Duodenal mucosa (tissue), 2 donors: ENCODE results near the gene C18orf63.
"Not testable (repeated sequence)": the region's sequence is repeated elsewhere in the genome, so short reads cannot be mapped to it uniquely, and the experiment has no call there.

Source experiments
- H3K27ac ChIP-seq: one replicate; pipeline ENCODE4 v1.7.0; 2013; ENCODE audit warnings: low read depth, low read length
- H3K27me3 ChIP-seq, 2 donors: one replicate each; pipeline ENCODE4 v1.7.0; 2013; ENCODE audit warnings: low read length in 2 of 2, control low read depth in 1 of 2; ENCODE audit not compliant: insufficient read depth in 2 of 2, control insufficient read depth in 1 of 2
- H3K36me3 ChIP-seq, 2 donors: one replicate each; pipeline ENCODE4 v1.7.0; 2013; ENCODE audit warnings: low read length in 2 of 2, control low read depth in 1 of 2; ENCODE audit not compliant: insufficient read depth in 2 of 2, control insufficient read depth in 1 of 2
- H3K4me1 ChIP-seq, 2 donors: one replicate each; pipeline ENCODE4 v1.7.0; 2013; ENCODE audit warnings: low read length in 2 of 2, control low read depth in 1 of 2; ENCODE audit not compliant: insufficient read depth in 2 of 2, control insufficient read depth in 1 of 2
- H3K4me3 ChIP-seq, 2 donors: one replicate each; pipeline ENCODE4 v1.7.0; 2013; ENCODE audit warnings: low read length in 2 of 2, low read depth in 1 of 2
- H3K9ac ChIP-seq, 2 donors: one replicate each; pipeline ENCODE4 v1.7.0; 2013; ENCODE audit warnings: low read length in 2 of 2, low read depth in 1 of 2
- H3K9me3 ChIP-seq, 2 donors: one replicate each; pipeline ENCODE4 v1.7.0; 2013; ENCODE audit warnings: low read length in 2 of 2, control low read depth in 1 of 2; ENCODE audit not compliant: control insufficient read depth in 1 of 2

The C18orf63 gene

DNA sequence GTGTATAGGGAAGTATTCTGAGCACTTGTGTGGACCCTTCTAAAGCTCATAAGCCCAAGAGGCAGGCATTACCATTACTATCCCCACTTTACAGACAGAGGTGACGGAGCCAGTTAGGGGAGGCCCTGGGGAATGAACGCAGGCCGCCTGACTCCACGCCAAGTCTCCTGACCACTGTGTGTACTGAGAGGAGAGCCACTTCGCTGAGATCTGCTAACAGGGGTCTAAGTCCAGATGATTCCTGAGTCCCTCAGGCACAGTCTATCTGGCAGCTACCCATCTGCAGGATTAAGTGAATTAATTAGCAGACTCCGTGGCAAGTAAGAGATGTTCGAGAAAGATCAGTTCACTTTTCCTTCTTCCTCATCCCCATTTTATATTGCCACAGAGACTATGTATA, 37.6 kb upstream of the C18orf63 start:
- no peak overlapping the region for H3K27ac ChIP-seq
- no peaks in the 10 kb centered on the region for H3K9me3 ChIP-seq
- peaks cover 31 to 50% of the 10 kb centered on the region in 2 donors for H3K4me1 ChIP-seq
- no peak overlapping the region for H3K9ac ChIP-seq
- peaks cover 5 to 18% of the 10 kb centered on the region in 2 donors for H3K36me3 ChIP-seq
- peak overlapping the region in 1 of 2 donors; percentile 13 for H3K4me3 ChIP-seq
- no peaks in the 10 kb centered on the region for H3K27me3 ChIP-seq

- H3K27me3 ChIP-seq, result no peaks in the 10 kb centered on the region
- H3K36me3 ChIP-seq, result peaks cover 0 to 22% of the 10 kb centered on the region in 2 donors
- no peak overlapping the region for H3K4me3 ChIP-seq
- H3K9me3 ChIP-seq, result no peaks in the 10 kb centered on the region
- H3K4me1 ChIP-seq, result peaks cover 39 to 57% of the 10 kb centered on the region in 2 donors
- H3K9ac ChIP-seq, result no peak overlapping the region
- H3K27ac ChIP-seq, result no peak overlapping the region
Measured at GRCh38 chr18:74278983-74279382, 36.7 kb upstream of the C18orf63 start.

DNA sequence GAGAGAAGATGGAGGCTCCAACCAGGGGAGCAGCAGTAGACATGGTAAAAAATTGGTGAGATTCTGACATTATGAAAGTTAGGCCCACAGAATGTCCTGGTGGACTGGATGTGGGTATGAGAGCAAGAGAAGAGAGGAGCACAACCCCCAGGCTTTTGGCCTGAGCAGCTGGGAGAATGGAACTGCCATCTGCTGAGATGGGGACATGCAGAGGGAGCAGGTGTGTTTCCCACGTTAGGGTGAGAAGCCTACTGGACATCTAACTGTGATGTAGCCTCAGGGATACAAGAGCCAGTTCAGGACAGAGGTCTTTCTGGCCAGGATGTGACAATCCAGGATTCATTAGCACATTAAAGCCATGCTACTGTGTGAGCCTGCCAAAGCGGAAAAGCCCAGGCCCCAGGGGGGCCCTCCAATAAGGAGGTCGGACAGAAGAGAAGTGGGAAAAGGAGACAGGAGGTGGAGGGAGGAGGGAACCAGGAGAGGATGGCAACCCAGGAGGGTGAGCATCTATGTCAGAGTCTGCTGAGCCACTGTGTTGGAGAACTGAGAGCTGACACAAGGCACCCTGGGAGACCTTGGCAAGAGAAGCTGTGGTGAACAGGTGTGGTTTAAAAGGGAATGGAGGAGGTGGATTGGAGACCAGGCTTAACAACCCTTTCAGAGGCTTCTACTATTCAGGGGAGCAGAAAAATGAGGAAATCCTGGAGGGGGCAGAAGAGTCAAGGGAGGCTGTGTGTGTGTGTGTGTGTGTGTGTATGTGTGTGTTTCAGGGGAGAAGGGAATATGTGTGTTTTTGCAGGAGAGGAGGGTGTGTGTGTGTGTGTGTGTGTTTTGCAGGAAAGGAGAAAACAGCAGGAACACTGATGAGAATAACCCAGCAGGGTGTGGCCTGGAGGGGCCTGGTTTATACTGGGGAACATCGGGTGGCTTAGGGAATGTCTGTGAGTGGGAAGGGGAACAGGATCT, 34.3 kb upstream of the C18orf63 start:
- H3K4me3 ChIP-seq, result peak overlapping the region in 1 of 2 donors; percentile 39
- H3K9ac ChIP-seq, result peak overlapping the region in 1 of 2 donors; percentile 39
- H3K27me3 ChIP-seq, result no peaks in the 10 kb centered on the region
- H3K36me3 ChIP-seq, result peaks cover 0 to 22% of the 10 kb centered on the region in 2 donors
- no peaks in the 10 kb centered on the region for H3K9me3 ChIP-seq
- H3K4me1 ChIP-seq, result peaks cover 55 to 68% of the 10 kb centered on the region in 2 donors
- no peak overlapping the region for H3K27ac ChIP-seq

GRCh38 chr18:74281980-74282754, 33.5 kb upstream of the C18orf63 start:
- Histone ChIP-seq H3K9me3 (no peaks in the 10 kb centered on the region), H3K9ac (peak overlapping the region; percentile 39 to 44), H3K4me3 (peak overlapping the region; percentile 34 to 39), H3K4me1 (peaks cover 55 to 60% of the 10 kb centered on the region in 2 donors), H3K36me3 (peaks cover 0 to 21% of the 10 kb centered on the region in 2 donors), H3K27me3 (no peaks in the 10 kb centered on the region), H3K27ac (no peak overlapping the region)

DNA sequence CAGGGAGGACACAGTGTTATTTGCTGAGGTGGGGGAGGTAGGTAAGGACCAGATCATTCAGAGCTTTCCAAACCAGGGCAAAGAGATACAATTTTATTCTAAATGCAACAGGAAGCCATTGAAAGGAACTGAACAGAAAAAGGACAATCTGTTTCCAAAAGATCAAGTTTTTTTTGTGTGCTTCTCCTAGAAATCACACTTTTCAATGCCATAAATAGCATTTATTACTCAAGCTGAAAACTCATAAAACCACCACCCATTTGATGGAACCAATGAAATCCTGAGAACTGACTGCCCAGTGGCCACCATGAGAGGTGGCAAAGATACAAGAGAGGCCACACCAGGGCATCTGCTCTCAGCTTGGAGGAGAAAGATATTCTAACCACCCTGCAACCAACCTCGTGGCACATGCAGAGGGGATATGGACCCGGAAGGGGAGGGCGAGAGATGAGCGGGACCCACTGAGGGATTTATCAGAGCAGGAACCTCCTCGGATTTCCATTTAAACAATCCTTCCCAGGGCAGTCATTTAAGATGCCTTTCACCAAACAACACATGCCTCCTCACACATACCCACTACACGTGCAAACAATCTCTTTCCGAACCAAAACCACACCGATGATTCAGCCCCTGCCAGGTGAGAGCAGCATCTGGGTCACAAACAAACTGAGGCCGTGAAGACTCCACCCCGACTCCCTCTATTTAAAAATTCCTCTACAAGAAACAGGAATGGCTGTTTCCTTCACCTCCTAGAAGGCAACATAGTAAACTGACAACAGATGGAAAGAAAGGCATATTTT, 32.7 kb upstream of the C18orf63 start:
- Histone ChIP-seq H3K9ac (peak overlapping the region; percentile 26 to 44), H3K27ac (no peak overlapping the region), H3K36me3 (peaks cover 0 to 15% of the 10 kb centered on the region in 2 donors), H3K4me1 (peaks cover 58% of the 10 kb centered on the region in 2 donors), H3K4me3 (peak overlapping the region; percentile 34 to 41), H3K9me3 (no peaks in the 10 kb centered on the region), H3K27me3 (no peaks in the 10 kb centered on the region)

GRCh38 chr18:74283646-74284045, 32.0 kb upstream of the C18orf63 start:
- Histone ChIP-seq H3K4me1 (peaks cover 58 to 59% of the 10 kb centered on the region in 2 donors), H3K27me3 (no peaks in the 10 kb centered on the region), H3K9me3 (no peaks in the 10 kb centered on the region), H3K36me3 (peaks cover 0 to 15% of the 10 kb centered on the region in 2 donors), H3K9ac (peak overlapping the region in 1 of 2 donors; percentile 26), H3K27ac (no peak overlapping the region), H3K4me3 (peak overlapping the region; percentile 23 to 41)

DNA sequence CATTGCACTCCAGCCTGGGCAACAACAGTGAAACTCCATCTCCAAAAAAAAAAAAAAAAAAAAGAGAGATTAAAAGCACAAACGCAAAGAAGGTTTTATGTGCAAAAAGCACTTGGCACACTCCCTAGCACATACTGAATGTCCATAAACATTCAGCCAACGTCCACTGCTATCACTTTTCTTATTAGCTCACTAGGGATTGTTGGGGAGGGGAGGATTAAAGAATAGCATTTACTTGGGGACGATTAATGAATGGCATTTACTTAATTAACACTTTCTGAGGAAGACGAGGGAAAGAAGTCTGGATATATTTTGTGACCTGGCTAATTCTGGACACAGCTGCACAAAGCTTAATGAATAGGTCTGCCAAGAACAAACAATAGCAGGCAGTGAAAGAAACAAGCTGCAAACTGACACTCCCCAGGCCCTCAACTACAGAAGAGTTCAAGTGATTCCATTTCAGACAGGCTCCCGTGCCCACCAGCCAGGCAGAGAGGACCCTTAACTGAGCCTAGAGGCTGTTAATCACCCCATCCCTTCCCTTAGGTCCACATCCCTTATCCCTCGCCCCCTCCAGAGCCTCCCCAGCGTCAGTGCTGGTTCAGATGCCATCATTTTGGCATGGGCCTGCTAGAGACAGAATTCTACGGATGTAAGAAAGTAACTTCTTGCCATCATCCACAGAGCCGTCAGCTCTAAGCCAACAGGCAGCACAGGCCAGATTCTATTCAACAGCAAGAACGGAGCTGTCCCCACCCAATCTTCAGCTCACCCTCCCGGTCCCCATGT, 31.3 kb upstream of the C18orf63 start:
- H3K9me3 ChIP-seq, result no peaks in the 10 kb centered on the region
- no peaks in the 10 kb centered on the region for H3K27me3 ChIP-seq
- peaks cover 60 to 61% of the 10 kb centered on the region in 2 donors for H3K4me1 ChIP-seq
- peaks cover 0 to 13% of the 10 kb centered on the region in 2 donors for H3K36me3 ChIP-seq
- peak overlapping the region; percentile 6 to 15 for H3K4me3 ChIP-seq
- H3K9ac ChIP-seq, result peak overlapping the region; percentile 11 to 27
- H3K27ac ChIP-seq, result no peak overlapping the region

DNA sequence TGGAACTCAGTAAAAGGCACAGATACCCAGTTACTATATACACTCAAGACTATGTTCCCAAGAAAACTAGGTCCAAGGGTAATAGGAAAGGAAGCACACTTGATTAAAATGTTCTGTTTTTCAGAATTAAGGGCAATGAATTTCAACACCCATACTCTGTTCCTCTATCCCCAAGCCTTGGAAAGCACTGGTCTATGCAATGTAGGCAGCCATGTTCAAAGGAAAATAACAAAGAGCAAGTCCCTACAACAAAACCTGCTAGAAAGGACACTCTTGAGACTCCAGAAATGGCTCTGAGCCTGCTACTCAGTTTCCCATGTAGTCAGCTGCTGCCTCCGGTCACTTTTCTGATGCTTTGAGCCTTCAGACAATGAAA, 30.7 kb upstream of the C18orf63 start:
- Histone ChIP-seq H3K4me1 (peaks cover 60 to 61% of the 10 kb centered on the region in 2 donors), H3K27ac (no peak overlapping the region), H3K36me3 (peaks cover 0 to 13% of the 10 kb centered on the region in 2 donors), H3K4me3 (peak overlapping the region in 1 of 2 donors; percentile 15), H3K9me3 (no peaks in the 10 kb centered on the region), H3K9ac (no peak overlapping the region), H3K27me3 (no peaks in the 10 kb centered on the region)

GRCh38 chr18:74285583-74285982, 30.1 kb upstream of the C18orf63 start:
- not testable (repeated sequence) for H3K9ac ChIP-seq, H3K9me3 ChIP-seq, H3K27ac ChIP-seq, H3K4me3 ChIP-seq, H3K27me3 ChIP-seq
- H3K36me3 ChIP-seq, result peaks cover 0 to 13% of the 10 kb centered on the region in 2 donors
- H3K4me1 ChIP-seq, result peaks cover 60 to 61% of the 10 kb centered on the region in 2 donors
